ENCODE measurements around the gene MGAT3.

Gene MGAT3

DNA sequence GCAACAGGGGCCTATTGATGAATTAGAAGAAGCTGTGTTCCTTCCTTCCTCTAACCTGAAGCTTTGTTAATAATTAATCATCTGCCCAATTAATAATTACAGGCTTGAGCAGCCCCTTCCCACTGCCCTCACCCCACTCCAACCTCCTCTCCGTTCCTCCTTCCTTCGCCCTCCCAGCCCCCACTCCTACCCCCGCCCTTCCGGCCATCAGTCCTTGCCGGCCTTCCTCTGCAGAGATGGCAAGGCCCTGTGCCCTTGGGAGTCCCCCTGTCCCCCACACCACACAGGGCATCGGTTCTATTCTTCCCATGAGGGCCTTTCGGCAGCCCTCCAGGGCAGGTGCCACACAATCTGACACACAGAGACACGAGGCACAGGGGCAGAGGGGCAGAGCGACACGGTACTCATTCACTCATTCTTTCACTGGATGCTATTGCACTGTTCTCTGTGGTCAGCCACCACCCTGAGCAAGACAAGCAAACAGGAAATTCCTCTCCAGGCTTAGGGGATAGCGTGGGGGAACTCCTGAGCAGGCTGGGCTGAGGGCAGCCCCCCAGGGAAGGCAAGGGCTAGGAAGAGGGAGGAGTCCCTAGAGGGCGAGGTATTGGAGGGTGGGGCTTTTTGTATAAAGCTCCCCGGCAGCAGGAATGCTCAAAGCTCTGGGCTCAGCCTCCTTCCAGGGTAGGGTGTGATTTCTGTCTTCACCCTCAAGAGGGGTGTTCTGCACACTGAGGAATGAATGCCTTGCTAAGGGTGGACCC lies 14.7 kb downstream of the MGAT3 start:
- peak; percentile 5 to 12 for DNase-seq (ENCODE audit: low read depth in 2 of 2)

DNA sequence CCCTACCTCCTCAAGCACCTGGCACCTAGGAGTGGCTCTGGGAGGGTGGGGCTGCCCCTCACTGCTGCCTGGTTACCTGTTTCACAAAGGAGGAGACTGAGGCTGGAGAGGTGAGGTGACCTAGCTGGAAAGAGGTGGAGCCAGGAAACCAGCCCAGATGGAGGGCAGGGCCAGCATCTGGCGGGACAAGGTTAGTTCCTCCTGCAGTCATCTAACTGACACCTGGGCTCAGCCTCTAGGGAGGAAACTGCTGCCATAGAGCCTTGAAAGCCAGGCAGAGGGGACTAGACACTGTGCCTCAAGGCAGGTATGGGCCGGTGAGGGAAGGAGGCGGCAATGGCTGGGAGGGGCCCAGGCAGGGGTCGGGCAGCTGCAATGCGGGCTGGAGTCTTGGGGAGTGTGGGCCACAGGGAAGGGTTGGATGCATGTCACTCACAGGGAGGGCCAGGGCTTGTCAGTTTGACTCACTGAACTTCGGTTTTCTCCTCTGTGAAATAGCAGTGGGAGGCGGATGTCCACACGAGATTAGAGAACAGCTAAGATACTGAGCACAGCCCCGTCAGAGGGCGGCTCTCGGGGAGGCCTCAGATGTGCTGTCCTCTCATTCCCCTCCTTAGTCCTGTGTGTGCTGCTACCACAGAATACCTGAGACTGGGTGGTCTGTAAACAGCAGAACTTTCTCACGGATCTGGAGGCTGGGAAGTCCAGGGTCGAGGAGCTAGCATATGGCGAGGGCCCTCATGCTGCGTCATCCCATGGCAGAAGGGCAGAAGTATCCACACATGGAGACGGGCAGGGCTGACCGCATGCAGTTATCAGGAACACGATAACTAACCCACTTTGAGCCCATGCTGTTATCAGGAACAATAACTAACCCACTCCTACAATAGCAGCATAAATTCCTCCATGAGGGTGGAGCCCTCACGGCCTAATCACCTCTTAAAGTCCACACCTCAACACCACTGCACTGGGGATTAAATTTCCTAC lies 16.1 kb downstream of the MGAT3 start:
- DNase-seq (ENCODE audit: low read depth in 2 of 2) = no peak

- no peak for DNase-seq (ENCODE audit: low read depth in 2 of 2)
These were observed 17.0 kb downstream of the MGAT3 start for GRCh38 chr22:39473851-39474250.

DNA sequence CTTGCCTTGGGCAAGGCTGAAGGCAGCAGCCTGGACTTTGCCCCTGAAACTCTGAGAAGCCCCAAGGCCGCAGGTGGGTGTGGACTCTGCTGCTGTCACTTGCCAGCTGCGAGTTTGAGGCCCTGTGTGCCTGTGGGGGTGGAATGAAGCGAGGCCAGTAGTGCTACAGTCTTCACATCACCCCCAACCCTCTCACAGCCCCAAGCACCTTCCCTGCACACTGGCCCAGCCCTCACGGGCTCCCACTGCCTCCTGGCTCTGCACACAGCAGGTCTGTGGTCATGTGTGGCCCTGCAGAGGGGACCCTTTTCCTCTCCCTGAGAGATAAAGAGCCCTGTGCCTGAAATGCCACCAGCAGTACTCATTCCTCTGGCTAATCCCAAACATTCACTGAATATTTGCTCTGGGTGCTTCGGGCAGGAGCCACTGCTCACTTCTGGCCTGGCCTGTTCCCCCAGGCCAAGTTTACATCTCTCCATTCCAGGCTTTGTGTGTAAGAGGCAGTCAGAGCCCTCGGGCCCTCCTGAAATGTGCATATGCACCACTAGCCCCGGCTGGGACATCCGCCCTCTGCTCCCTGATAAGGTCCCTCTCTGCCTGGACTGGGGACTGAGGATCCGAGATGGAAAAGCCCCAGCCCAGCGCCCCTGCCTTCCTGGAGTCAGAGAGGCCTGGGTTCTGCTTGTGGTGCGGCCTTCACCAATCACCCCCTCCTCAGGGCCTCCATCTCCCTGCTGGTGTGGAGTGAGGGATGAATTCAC lies 17.7 kb downstream of the MGAT3 start:
- DNase-seq (ENCODE audit: low read depth in 2 of 2) = no peak

DNA sequence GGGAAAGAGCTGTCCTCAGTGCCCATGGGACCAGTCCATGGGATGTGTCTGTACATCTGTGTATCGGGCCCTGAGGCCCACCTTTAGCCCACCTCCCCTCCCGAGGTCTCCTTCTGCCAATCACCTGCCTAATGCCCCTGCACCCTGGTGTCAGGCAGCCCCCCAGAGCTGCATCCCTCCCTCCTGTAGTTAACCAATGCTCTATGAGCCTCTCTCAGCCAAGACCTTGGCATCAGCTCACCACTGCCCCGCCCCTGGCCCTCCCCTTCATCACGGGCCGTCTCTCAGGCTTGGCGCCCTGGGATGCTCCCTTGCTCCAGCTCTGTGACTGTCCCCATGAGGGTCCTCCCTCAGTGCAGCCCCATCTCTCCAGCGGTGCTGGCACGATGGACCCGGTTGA lies 18.5 kb downstream of the MGAT3 start:
- DNase-seq (ENCODE audit: low read depth in 2 of 2) = no peak

- DNase-seq (ENCODE audit: low read depth in 2 of 2) = no peak
These were observed 19.1 kb downstream of the MGAT3 start for GRCh38 chr22:39475902-39476301.

DNA sequence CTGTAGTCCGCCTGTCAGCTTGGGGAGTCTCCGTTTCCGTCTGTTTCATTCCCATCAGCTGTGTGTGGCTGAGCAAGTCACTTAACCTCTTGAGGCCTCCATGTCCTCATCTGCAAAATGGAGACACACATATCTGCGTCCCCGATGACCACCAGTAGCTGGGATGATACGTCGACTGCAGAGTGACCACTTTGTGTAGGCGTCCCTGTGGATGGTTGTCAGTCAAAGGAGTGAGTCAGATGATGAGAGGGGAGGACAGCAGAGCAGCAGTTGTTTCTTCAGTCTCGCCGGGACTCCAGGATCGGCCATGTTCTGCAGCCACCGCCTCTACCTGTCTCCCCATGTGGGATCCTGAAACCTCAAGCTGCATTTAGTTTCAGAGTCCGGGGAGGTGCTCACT lies 19.9 kb downstream of the MGAT3 start:
- DNase-seq (ENCODE audit: low read depth in 2 of 2) = no peak

- DNase-seq (ENCODE audit: low read depth in 2 of 2) = no peak
These were observed 20.7 kb downstream of the MGAT3 start for GRCh38 chr22:39477542-39477941.

- DNase-seq (ENCODE audit: low read depth in 2 of 2) = no peak
These were observed 21.6 kb downstream of the MGAT3 start for GRCh38 chr22:39478441-39478850.

GRCh38 chr22:39479254-39479653 lies 22.4 kb downstream of the MGAT3 start:
- no peak for DNase-seq (ENCODE audit: low read depth in 2 of 2)

GRCh38 chr22:39480557-39480956 lies 23.7 kb downstream of the MGAT3 start:
- DNase-seq (ENCODE audit: low read depth in 2 of 2) = no peak

GRCh38 chr22:39481054-39481453 lies 24.2 kb downstream of the MGAT3 start:
- no peak for DNase-seq (ENCODE audit: low read depth in 2 of 2)

DNA sequence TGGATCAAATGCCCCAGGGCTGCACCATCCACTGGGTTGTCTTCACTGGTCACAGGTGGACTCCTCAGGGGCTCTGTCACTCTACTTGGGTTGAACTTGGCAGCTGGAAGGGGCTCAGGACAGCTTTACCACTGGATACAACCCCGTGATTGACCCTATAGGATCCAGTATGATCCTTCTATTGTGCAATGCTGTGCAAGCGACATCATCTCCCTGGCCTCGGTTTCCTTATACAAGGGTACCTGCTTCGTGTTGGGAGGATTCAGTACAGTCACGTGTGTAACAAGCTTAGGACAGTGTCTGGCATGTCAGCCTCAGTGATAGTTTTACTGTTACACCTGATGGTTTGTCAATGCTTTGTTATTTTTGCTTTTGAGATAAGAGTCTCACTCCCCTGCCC lies 24.8 kb downstream of the MGAT3 start:
- DNase-seq (ENCODE audit: low read depth in 2 of 2) = no peak

GRCh38 chr22:39482768-39483167 lies 26.0 kb downstream of the MGAT3 start:
- no peak for DNase-seq (ENCODE audit: low read depth in 2 of 2)

DNA sequence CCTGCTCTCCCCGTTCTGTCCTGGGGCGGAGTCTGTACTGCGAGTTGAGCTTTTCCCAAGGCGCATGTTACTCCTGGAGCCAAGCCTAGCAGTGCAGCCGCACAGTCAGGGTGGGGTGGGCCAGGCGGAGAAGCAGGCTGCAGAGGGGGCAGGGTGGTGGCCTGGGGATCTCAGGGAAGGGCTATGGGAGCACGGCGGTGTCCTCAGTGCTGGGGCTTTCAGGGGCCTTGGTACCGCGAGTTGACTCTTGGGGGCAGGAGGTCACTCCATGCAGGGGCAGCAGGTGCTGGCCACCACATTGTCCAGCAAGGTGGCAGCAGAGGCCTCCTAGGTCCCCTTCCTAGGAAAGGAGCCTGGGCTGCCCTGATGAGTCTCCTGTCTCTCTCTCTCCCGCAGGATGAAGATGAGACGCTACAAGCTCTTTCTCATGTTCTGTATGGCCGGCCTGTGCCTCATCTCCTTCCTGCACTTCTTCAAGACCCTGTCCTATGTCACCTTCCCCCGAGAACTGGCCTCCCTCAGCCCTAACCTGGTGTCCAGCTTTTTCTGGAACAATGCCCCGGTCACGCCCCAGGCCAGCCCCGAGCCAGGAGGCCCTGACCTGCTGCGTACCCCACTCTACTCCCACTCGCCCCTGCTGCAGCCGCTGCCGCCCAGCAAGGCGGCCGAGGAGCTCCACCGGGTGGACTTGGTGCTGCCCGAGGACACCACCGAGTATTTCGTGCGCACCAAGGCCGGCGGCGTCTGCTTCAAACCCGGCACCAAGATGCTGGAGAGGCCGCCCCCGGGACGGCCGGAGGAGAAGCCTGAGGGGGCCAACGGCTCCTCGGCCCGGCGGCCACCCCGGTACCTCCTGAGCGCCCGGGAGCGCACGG lies 30.4 kb downstream of the MGAT3 start:
- no peak for DNase-seq (ENCODE audit: low read depth in 2 of 2)

GRCh38 chr22:39487826-39488520 lies 31.2 kb downstream of the MGAT3 start:
- DNase-seq (ENCODE audit: low read depth in 2 of 2) = no peak

DNA sequence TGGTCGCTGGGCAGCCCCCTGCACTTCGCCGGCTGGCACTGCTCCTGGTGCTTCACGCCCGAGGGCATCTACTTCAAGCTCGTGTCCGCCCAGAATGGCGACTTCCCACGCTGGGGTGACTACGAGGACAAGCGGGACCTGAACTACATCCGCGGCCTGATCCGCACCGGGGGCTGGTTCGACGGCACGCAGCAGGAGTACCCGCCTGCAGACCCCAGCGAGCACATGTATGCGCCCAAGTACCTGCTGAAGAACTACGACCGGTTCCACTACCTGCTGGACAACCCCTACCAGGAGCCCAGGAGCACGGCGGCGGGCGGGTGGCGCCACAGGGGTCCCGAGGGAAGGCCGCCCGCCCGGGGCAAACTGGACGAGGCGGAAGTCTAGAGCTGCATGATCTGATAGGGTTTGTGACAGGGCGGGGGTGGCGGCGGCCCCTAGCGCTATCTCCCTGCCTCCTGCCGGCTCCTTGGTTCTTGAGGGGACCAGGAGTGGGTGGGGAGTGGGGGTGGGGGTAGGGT lies 31.8 kb downstream of the MGAT3 start:
- DNase-seq (ENCODE audit: low read depth in 2 of 2) = no peak

- DNase-seq (ENCODE audit: low read depth in 2 of 2) = no peak
These were observed 32.6 kb downstream of the MGAT3 start for GRCh38 chr22:39489094-39490068.

Data from fibroblast of skin of left biceps (primary cell).